Measurements from ENCODE around the gene CLEC18B.

DNA sequence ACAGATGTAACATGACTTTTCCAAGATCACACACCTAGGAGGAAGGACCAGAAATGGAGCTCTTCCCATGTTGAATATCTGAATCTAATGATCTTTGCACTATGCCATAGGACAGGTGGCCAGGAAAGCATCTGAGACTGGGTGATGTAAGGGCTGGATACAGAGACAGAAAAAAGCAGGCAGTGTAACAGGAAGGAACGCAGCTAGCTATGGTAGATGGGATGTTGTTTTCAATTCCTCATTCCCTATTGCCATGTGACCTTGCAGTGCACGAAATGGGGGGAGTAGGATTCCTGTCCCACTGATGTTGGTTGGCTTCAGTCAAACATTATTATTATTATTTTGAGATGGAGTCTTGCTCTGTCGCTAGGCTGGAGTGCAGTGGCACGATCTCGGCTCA lies 48.9 kb downstream of the CLEC18B start:
- TF ChIP-seq, protein P1, sequence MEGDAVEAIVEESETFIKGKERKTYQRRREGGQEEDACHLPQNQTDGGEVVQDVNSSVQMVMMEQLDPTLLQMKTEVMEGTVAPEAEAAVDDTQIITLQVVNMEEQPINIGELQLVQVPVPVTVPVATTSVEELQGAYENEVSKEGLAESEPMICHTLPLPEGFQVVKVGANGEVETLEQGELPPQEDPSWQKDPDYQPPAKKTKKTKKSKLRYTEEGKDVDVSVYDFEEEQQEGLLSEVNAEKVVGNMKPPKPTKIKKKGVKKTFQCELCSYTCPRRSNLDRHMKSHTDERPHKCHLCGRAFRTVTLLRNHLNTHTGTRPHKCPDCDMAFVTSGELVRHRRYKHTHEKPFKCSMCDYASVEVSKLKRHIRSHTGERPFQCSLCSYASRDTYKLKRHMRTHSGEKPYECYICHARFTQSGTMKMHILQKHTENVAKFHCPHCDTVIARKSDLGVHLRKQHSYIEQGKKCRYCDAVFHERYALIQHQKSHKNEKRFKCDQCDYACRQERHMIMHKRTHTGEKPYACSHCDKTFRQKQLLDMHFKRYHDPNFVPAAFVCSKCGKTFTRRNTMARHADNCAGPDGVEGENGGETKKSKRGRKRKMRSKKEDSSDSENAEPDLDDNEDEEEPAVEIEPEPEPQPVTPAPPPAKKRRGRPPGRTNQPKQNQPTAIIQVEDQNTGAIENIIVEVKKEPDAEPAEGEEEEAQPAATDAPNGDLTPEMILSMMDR (IDR thresholded peaks at IDR 0.05; ENCODE audit: low read depth, low read length, missing input control): no peak
- TF ChIP-seq RAD21 (IDR thresholded peaks at IDR 0.05) (no peak), REST (IDR thresholded peaks at IDR 0.05) (no peak), ZBTB33 (IDR thresholded peaks at IDR 0.05) (no peak), FOXA1 (IDR thresholded peaks at IDR 0.05) (no peak), TAF1 (conservative IDR thresholded peaks at IDR 0.05) (no peak), YY1 (IDR thresholded peaks at IDR 0.05) (no peak), MAX (IDR thresholded peaks at IDR 0.05) (no peak), EGR1 (IDR thresholded peaks at IDR 0.05; ENCODE audit: low read depth in 2 of 2) (no peak), JUND (IDR thresholded peaks at IDR 0.05) (no peak), FOXA2 (IDR thresholded peaks at IDR 0.05) (no peak), GABPA (IDR thresholded peaks at IDR 0.05 in 1 of 2, conservative IDR thresholded peaks at IDR 0.05 in 1 of 2) (no peak)
- TF ChIP-seq, protein P2, sequence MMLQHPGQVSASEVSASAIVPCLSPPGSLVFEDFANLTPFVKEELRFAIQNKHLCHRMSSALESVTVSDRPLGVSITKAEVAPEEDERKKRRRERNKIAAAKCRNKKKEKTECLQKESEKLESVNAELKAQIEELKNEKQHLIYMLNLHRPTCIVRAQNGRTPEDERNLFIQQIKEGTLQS (IDR thresholded peaks at IDR 0.05): no peak

Measured in liver (tissue), 3 donors.